Subcutaneous adipose tissue (tissue), 4 donors: ENCODE data around the gene SHB. TPM values are rescaled to one million over a fixed set of nuclear protein-coding genes. Genes with fewer than 3 reads are reported as not detected.

Experiments
- CTCF ChIP-seq: fragments of 450-650 bp; IDR thresholded peaks from one replicate; pipeline ENCODE4 v1.5.1; 2016; ENCODE audit warnings: low read depth, mild to moderate bottlenecking, control low read depth, antibody characterized with exemption, moderate library complexity
- total RNA-seq, 4 donors: library from RNA; depleted of rRNA; stranded (reverse); fragments of >200 nt; gene quantifications; one replicate each; pipeline ENCODE4 v1.1.0, GENCODE V29; 2016

SHB gene
- total RNA-seq, result 1 to 10 TPM; 2.6 to 5.7 (median 4.7) TPM

GRCh38 chr9:38068701-38069628 is at the start of gene SHB:
TSS of gene SHB (minus strand) at chr9:38069227. CDS start at chr9:38068645, 582 bp downstream.
- TF ChIP-seq CTCF, result no peak

GRCh38 chr9:38117651-38118050 is 48.6 kb upstream of the SHB start:
- no peak for TF ChIP-seq CTCF

GRCh38 chr9:38114905-38115304 is 45.9 kb upstream of the SHB start:
- no peak for TF ChIP-seq CTCF

- TF ChIP-seq CTCF, result no peak
Observed at GRCh38 chr9:38112456-38112855, 43.4 kb upstream of the SHB start.

GRCh38 chr9:38112049-38112448 is 43.0 kb upstream of the SHB start:
- TF ChIP-seq CTCF, result no peak

GRCh38 chr9:38110476-38110875 is 41.4 kb upstream of the SHB start:
- no peak for TF ChIP-seq CTCF

GRCh38 chr9:38109601-38110000 is 40.6 kb upstream of the SHB start:
- TF ChIP-seq CTCF, result no peak
